Ishikawa (cell line): ENCODE data around the gene SNAP29.

Experiments
- CEBPB ChIP-seq: IDR thresholded peaks from 2 replicates; pipeline ENCODE4 v1.6.1; 2012
- CREB1 ChIP-seq: IDR thresholded peaks from 2 replicates; pipeline ENCODE4 v1.6.1; 2012; ENCODE audit warnings: low read depth
- EP300 ChIP-seq: IDR thresholded peaks from 2 replicates; pipeline ENCODE4 v1.6.1; 2012; ENCODE audit warnings: borderline replicate concordance
- FOXM1 ChIP-seq: IDR thresholded peaks from 2 replicates; pipeline ENCODE4 v1.6.1; 2012; ENCODE audit warnings: low read depth, borderline replicate concordance
- MAX ChIP-seq: IDR thresholded peaks from 2 replicates; pipeline ENCODE4 v1.6.1; 2012
- REST ChIP-seq: IDR thresholded peaks from 2 replicates; pipeline ENCODE4 v1.6.1; 2012; ENCODE audit warnings: low read depth, mild to moderate bottlenecking
- TAF1 ChIP-seq: IDR thresholded peaks from 2 replicates; pipeline ENCODE4 v1.6.1; 2012; ENCODE audit warnings: low read depth, mild to moderate bottlenecking
- TEAD4 ChIP-seq: IDR thresholded peaks from 2 replicates; pipeline ENCODE4 v1.6.1; 2012
- USF1 ChIP-seq: IDR thresholded peaks from 2 replicates; pipeline ENCODE4 v1.6.1; 2012
- YY1 ChIP-seq: IDR thresholded peaks from 2 replicates; pipeline ENCODE4 v1.6.1; 2012; ENCODE audit warnings: low read depth

- TF ChIP-seq CREB1 (no peak), YY1 (no peak), REST (no peak), TAF1 (no peak), MAX (no peak), TEAD4 (no peak), FOXM1 (no peak), CEBPB (no peak), EP300 (no peak), USF1 (no peak)
Observed at GRCh38 chr22:20815477-20816050, 43.2 kb upstream of the SNAP29 start.
